Neural progenitor cell (in vitro differentiated cells): ENCODE results near the gene CCDC102A. TPM values are rescaled to one million over a fixed set of nuclear protein-coding genes. Genes with fewer than 3 reads are reported as not detected.

Experiments used
- DNase-seq: peaks from one replicate; pipeline ENCODE4 v3.0.0-alpha.2; 2016; ENCODE audit warnings: low spot score
- H2AFZ ChIP-seq: fragments of 200-600 bp; sonication (generic); replicated peaks from 2 replicates; pipeline ENCODE4 v1.6.1; 2016; ENCODE audit warnings: antibody characterized with exemption
- H3F3A ChIP-seq: fragments of 200-600 bp; sonication (generic); 2 replicates; pipeline ENCODE4 v1.6.1; 2016; ENCODE audit warnings: antibody characterized with exemption, low read depth
- H3K27ac ChIP-seq: fragments of 200-600 bp; sonication (generic); 2 replicates; pipeline ENCODE4 v1.5.1; 2016; ENCODE audit warnings: mild to moderate bottlenecking
- H3K27me3 ChIP-seq: fragments of 200-600 bp; sonication (generic); 2 replicates; pipeline ENCODE4 v1.6.1; 2016; ENCODE audit warnings: mild to moderate bottlenecking, moderate library complexity
- H3K36me3 ChIP-seq: fragments of 200-600 bp; sonication (generic); 2 replicates; pipeline ENCODE4 v1.5.1; 2016
- H3K4me1 ChIP-seq: fragments of 200-600 bp; sonication (generic); 2 replicates; pipeline ENCODE4 v1.6.1; 2016; ENCODE audit warnings: mixed run types
- H3K4me2 ChIP-seq: fragments of 200-600 bp; sonication (generic); 2 replicates; pipeline ENCODE4 v1.6.1; 2016
- H3K4me3 ChIP-seq: fragments of 200-600 bp; sonication (generic); 2 replicates; pipeline ENCODE4 v1.5.1; 2016
- H3K79me2 ChIP-seq: fragments of 200-600 bp; sonication (generic); 2 replicates; pipeline ENCODE4 v1.6.1; 2016; ENCODE audit warnings: low read depth
- H3K9ac ChIP-seq: fragments of 200-600 bp; sonication (generic); 2 replicates; pipeline ENCODE4 v1.6.1; 2016
- H3K9me3 ChIP-seq: fragments of 200-600 bp; sonication (generic); 2 replicates; pipeline ENCODE4 v1.5.1; 2016; ENCODE audit warnings: low read depth
- H4K20me1 ChIP-seq: fragments of 200-600 bp; sonication (generic); 2 replicates; pipeline ENCODE4 v1.6.1; 2016; ENCODE audit warnings: low read depth
- H3K27ac Mint-ChIP-seq: 3 replicates; pipeline ENCODE4 v1.8.0; 2021; ENCODE audit warnings: mixed read lengths
- H3K27me3 Mint-ChIP-seq: 2 replicates; pipeline ENCODE4 v1.8.0; 2022; ENCODE audit warnings: low read depth, mild to moderate bottlenecking, inconsistent platforms, moderate library complexity, mixed read lengths; ENCODE audit not compliant: insufficient read depth
- H3K36me3 Mint-ChIP-seq: 3 replicates; pipeline ENCODE4 v1.8.0; 2021; ENCODE audit warnings: mixed read lengths
- H3K4me1 Mint-ChIP-seq: 3 replicates; pipeline ENCODE4 v1.8.0; 2021; ENCODE audit warnings: mixed read lengths
- H3K4me3 Mint-ChIP-seq: 3 replicates; pipeline ENCODE4 v1.8.0; 2021; ENCODE audit warnings: mild to moderate bottlenecking, moderate library complexity, mixed read lengths
- H3K9me3 Mint-ChIP-seq: 3 replicates; pipeline ENCODE4 v1.8.0; 2020; ENCODE audit warnings: mixed read lengths
- CTCF ChIP-seq: fragments of 200-600 bp; sonication (generic); IDR thresholded peaks from 2 replicates; pipeline ENCODE4 v1.5.1; 2017; ENCODE audit warnings: antibody characterized with exemption, mild to moderate bottlenecking
- EZH2 ChIP-seq: fragments of 200-600 bp; sonication (generic); IDR thresholded peaks from 2 replicates; pipeline ENCODE4 v1.6.1; 2017; ENCODE audit warnings: antibody characterized with exemption, mild to moderate bottlenecking, moderate library complexity
- EZH2phosphoT487 ChIP-seq: fragments of 200-600 bp; sonication (generic); IDR thresholded peaks from 2 replicates; pipeline ENCODE4 v1.6.1; 2017; ENCODE audit warnings: antibody characterized with exemption
- total RNA-seq: library from RNA; depleted of rRNA; stranded (reverse); fragments of >200 nt; gene quantifications from 2 replicates; pipeline ENCODE4 v1.2.3, GENCODE V29; 2015; ENCODE audit warnings: low replicate concordance

Gene CCDC102A
- total RNA-seq = 3.9 and 12.8 TPM in 2 replicates

GRCh38 chr16:57536306-57537193, at the start of gene CCDC102A:
TSS of gene CCDC102A (minus strand) at chr16:57536571. CDS start at chr16:57529177, 7,394 bp downstream.
- Histone ChIP-seq H4K20me1 (no peaks in the 10 kb centered on the region), H3K27ac (peak within 1 kb of the TSS; percentile 94), H3K4me3 (peak within 1 kb of the TSS; percentile 86), H3K27me3 (no peaks in the 10 kb centered on the region), H3K4me2 (peak within 1 kb of the TSS; percentile 94), H3F3A (peaks cover 20% of the 10 kb centered on the region), H3K9ac (peak within 1 kb of the TSS; percentile 66), H3K4me1 (peaks cover 18% of the 10 kb centered on the region), H3K9me3 (no peaks in the 10 kb centered on the region), H2AFZ (peak within 1 kb of the TSS; percentile 77), H3K36me3 (no peaks in the 10 kb centered on the region), H3K79me2 (peaks cover 9% of the 10 kb centered on the region)
- Mint-ChIP-seq H3K36me3 (no peaks in the 10 kb centered on the region), H3K4me1 (peaks cover 44% of the 10 kb centered on the region), H3K27ac (peak within 1 kb of the TSS; percentile 59), H3K4me3 (peak within 1 kb of the TSS; percentile 91), H3K9me3 (no peaks in the 10 kb centered on the region), H3K27me3 (peaks cover 7% of the 10 kb centered on the region)
- DNase-seq = peak; percentile 87
- no peak for TF ChIP-seq CTCF
- no peak for TF ChIP-seq EZH2phosphoT487
- TF ChIP-seq EZH2 = no peak

- H3K27me3 ChIP-seq = peaks cover 29% of the 10 kb centered on the region
- Mint-ChIP-seq H3K4me1 (no peaks in the 10 kb centered on the region), H3K27me3 (peaks cover 3% of the 10 kb centered on the region), H3K27ac (no peak overlapping the region), H3K36me3 (no peaks in the 10 kb centered on the region), H3K4me3 (no peak overlapping the region), H3K9me3 (no peaks in the 10 kb centered on the region)
- H3K4me2 ChIP-seq = no peak overlapping the region
- H4K20me1 ChIP-seq = no peaks in the 10 kb centered on the region
- no peak for DNase-seq
- no peak overlapping the region for H3K9ac ChIP-seq
- H3K4me3 ChIP-seq = no peak overlapping the region
- no peaks in the 10 kb centered on the region for H3K36me3 ChIP-seq
- no peak overlapping the region for H2AFZ ChIP-seq
- no peaks in the 10 kb centered on the region for H3K9me3 ChIP-seq
- no peaks in the 10 kb centered on the region for H3K4me1 ChIP-seq
- no peak overlapping the region for H3K27ac ChIP-seq
- H3K79me2 ChIP-seq = no peaks in the 10 kb centered on the region
- TF ChIP-seq CTCF = no peak
- no peak for TF ChIP-seq EZH2
- TF ChIP-seq EZH2phosphoT487 = no peak
- H3F3A ChIP-seq = no peaks in the 10 kb centered on the region
These were observed 48.8 kb upstream of the CCDC102A start for GRCh38 chr16:57585051-57585687.

- no peak overlapping the region for H3K27ac ChIP-seq
- H3K36me3 Mint-ChIP-seq = no peaks in the 10 kb centered on the region
- TF ChIP-seq EZH2 (no peak), EZH2phosphoT487 (no peak), CTCF (no peak)
- no peak overlapping the region for H3K4me3 Mint-ChIP-seq
- no peaks in the 10 kb centered on the region for H4K20me1 ChIP-seq
- H3K4me3 ChIP-seq = no peak overlapping the region
- H3K36me3 ChIP-seq = no peaks in the 10 kb centered on the region
- H3K9me3 Mint-ChIP-seq = no peaks in the 10 kb centered on the region
- peaks cover 11% of the 10 kb centered on the region for H3K27me3 Mint-ChIP-seq
- no peak overlapping the region for H2AFZ ChIP-seq
- no peaks in the 10 kb centered on the region for H3K79me2 ChIP-seq
- no peak overlapping the region for H3K9ac ChIP-seq
- H3K4me1 Mint-ChIP-seq = no peaks in the 10 kb centered on the region
- DNase-seq = no peak
- H3K4me2 ChIP-seq = no peak overlapping the region
- H3K27me3 ChIP-seq = peaks cover 15% of the 10 kb centered on the region
- H3K27ac Mint-ChIP-seq = no peak overlapping the region
- H3F3A ChIP-seq = no peaks in the 10 kb centered on the region
- H3K9me3 ChIP-seq = no peaks in the 10 kb centered on the region
- no peaks in the 10 kb centered on the region for H3K4me1 ChIP-seq
These were observed 42.9 kb upstream of the CCDC102A start for GRCh38 chr16:57579361-57579665.
